Ecto neural progenitor cell (in vitro differentiated cells): ENCODE data around the gene PTPRG.
"Not testable (repeated sequence)": the region's sequence is repeated elsewhere in the genome, so short reads cannot be mapped to it uniquely, and the experiment has no call there.

Source experiments
- DNase-seq: peaks from one replicate; pipeline ENCODE4 v3.0.0-alpha.2; 2018; ENCODE audit warnings: low spot score

Gene PTPRG

GRCh38 chr3:61724801-61725200 lies 163.4 kb downstream of the PTPRG start:
- no peak for DNase-seq

- no peak for DNase-seq
Measured at GRCh38 chr3:61725851-61726333, 164.5 kb downstream of the PTPRG start.

- DNase-seq, result no peak
Measured at GRCh38 chr3:61727435-61727834, 166.1 kb downstream of the PTPRG start.

GRCh38 chr3:61729038-61729634 lies 167.8 kb downstream of the PTPRG start:
- no peak for DNase-seq

- no peak for DNase-seq
Measured at GRCh38 chr3:61730056-61730455, 168.7 kb downstream of the PTPRG start.

- DNase-seq, result no peak
Measured at GRCh38 chr3:61730577-61731231, 169.3 kb downstream of the PTPRG start.

GRCh38 chr3:61733000-61733399 lies 171.6 kb downstream of the PTPRG start:
- DNase-seq, result no peak

- no peak for DNase-seq
Measured at GRCh38 chr3:61733876-61734275, 172.5 kb downstream of the PTPRG start.

GRCh38 chr3:61734749-61735686 lies 173.6 kb downstream of the PTPRG start:
- no peak for DNase-seq

GRCh38 chr3:61736506-61736905 lies 175.1 kb downstream of the PTPRG start:
- DNase-seq, result no peak

GRCh38 chr3:61739640-61740039 lies 178.3 kb downstream of the PTPRG start:
- no peak for DNase-seq

- DNase-seq, result no peak
Measured at GRCh38 chr3:61740494-61740893, 179.1 kb downstream of the PTPRG start.

GRCh38 chr3:61741551-61741950 lies 180.2 kb downstream of the PTPRG start:
- no peak for DNase-seq

- DNase-seq, result no peak
Measured at GRCh38 chr3:61742006-61742405, 180.6 kb downstream of the PTPRG start.

GRCh38 chr3:61743067-61743466 lies 181.7 kb downstream of the PTPRG start:
- DNase-seq, result no peak

GRCh38 chr3:61743686-61744242 lies 182.4 kb downstream of the PTPRG start:
- DNase-seq, result no peak

- DNase-seq, result no peak
Measured at GRCh38 chr3:61748288-61748687, 186.9 kb downstream of the PTPRG start.

- DNase-seq, result no peak
Measured at GRCh38 chr3:61750766-61751165, 189.4 kb downstream of the PTPRG start.

- DNase-seq, result no peak
Measured at GRCh38 chr3:61758839-61759238, 197.5 kb downstream of the PTPRG start.

- not testable (repeated sequence) for DNase-seq
Measured at GRCh38 chr3:61760783-61761182, 199.4 kb downstream of the PTPRG start.

GRCh38 chr3:61761694-61762430 lies 200.5 kb downstream of the PTPRG start:
- no peak for DNase-seq
